ENCODE measurements around the gene WASHC1. TPM values are rescaled to one million over a fixed set of nuclear protein-coding genes. Genes with fewer than 3 reads are reported as not detected.
"Not testable (repeated sequence)": the region's sequence is repeated elsewhere in the genome, so short reads cannot be mapped to it uniquely, and the experiment has no call there.

The WASHC1 gene, protein sequence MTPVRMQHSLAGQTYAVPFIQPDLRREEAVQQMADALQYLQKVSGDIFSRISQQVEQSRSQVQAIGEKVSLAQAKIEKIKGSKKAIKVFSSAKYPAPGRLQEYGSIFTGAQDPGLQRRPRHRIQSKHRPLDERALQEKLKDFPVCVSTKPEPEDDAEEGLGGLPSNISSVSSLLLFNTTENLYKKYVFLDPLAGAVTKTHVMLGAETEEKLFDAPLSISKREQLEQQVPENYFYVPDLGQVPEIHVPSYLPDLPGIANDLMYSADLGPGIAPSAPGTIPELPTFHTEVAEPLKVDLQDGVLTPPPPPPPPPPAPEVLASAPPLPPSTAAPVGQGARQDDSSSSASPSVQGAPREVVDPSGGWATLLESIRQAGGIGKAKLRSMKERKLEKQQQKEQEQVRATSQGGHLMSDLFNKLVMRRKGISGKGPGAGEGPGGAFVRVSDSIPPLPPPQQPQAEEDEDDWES
- 25.6 TPM for total RNA-seq
- 1 to 10 TPM in 3 of 4 donors, under 1 TPM in 1; 0.89 to 1.4 (median 1.2) TPM for polyA plus RNA-seq

DNA sequence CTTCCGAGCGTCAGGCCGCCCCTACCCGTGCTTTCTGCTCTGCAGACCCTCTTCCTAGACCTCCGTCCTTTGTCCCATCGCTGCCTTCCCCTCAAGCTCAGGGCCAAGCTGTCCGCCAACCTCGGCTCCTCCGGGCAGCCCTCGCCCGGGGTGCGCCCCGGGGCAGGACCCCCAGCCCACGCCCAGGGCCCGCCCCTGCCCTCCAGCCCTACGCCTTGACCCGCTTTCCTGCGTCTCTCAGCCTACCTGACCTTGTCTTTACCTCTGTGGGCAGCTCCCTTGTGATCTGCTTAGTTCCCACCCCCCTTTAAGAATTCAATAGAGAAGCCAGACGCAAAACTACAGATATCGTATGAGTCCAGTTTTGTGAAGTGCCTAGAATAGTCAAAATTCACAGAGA lies at the start of gene WASHC1:
Gene WASHC1, minus strand, starts transcription at position 101 of the 400 bp plus-strand sequence. CDS start 4,457 bp downstream, outside the sequence.
- not testable (repeated sequence) for H3K4me1 ChIP-seq (ENCODE audit: control insufficient read depth, insufficient read depth, low read length, poor library complexity, severe bottlenecking); H3K4me3 Mint-ChIP-seq; H3K4me3 ChIP-seq (ENCODE audit: low read depth, low read length); H3K36me3 Mint-ChIP-seq; H3K27ac Mint-ChIP-seq; H3K4me1 Mint-ChIP-seq; H3K27me3 ChIP-seq (ENCODE audit: control insufficient read depth, insufficient read depth, low read length); H3K27ac ChIP-seq (ENCODE audit: insufficient read depth, low read length, poor library complexity, severe bottlenecking); H3K9me3 Mint-ChIP-seq; H3K27me3 Mint-ChIP-seq; ATAC-seq (ENCODE audit: low read depth in 2 of 2); H3K36me3 ChIP-seq (ENCODE audit: control insufficient read depth, insufficient read depth, low read length); H3K9me3 ChIP-seq (ENCODE audit: control insufficient read depth in 2 of 2, low read length in 2 of 2); DNase-seq

DNA sequence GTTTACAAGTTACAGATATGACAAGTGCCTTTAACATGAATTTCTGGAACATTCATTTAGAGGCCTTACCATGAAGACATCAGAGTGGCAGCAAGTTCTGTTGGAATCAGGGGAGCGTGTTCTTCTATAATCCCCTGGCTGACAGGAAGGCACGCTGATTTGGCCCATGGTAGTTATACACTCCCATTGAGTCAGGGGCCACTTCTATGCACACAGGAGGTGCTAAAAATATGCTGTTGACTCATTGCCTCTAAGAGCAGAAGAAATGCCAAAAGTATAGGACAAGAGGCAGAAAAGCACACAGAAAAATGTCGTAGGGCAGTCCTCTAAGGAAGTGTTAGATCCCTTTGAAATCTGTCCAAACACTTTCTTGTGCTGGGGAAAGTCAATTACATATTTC lies 49.1 kb upstream of the WASHC1 start:
- H3K4me1 ChIP-seq (ENCODE audit: control insufficient read depth, insufficient read depth, low read length, poor library complexity, severe bottlenecking), result not testable (repeated sequence)

DNA sequence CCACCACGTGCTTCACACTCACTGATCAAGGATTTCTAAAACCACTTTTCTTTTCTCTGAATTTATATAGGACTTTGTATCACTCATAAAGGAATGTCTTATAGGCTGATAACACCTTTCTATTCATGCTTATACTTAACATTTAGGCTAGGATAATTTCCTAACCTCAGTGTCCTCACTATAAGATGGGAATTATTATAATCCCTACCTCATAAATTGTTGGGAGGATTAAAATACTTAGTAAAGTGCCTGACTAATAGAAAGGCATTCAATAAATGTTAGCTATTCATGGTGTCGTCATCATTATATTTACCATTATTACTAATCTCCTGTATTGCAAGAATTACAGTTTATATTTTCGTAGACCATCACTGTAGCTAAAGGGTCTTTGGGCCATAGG lies 47.1 kb upstream of the WASHC1 start:
- H3K4me3 ChIP-seq (ENCODE audit: low read depth, low read length); H3K36me3 ChIP-seq (ENCODE audit: control insufficient read depth, insufficient read depth, low read length); H3K4me1 ChIP-seq (ENCODE audit: control insufficient read depth, insufficient read depth, low read length, poor library complexity, severe bottlenecking); H3K27ac ChIP-seq (ENCODE audit: insufficient read depth, low read length, poor library complexity, severe bottlenecking); H3K4me1 Mint-ChIP-seq; H3K27me3 ChIP-seq (ENCODE audit: control insufficient read depth, insufficient read depth, low read length); H3K9me3 ChIP-seq (ENCODE audit: control insufficient read depth in 2 of 2, low read length in 2 of 2); H3K36me3 Mint-ChIP-seq; ATAC-seq (ENCODE audit: low read depth in 2 of 2); DNase-seq; H3K27ac Mint-ChIP-seq; H3K9me3 Mint-ChIP-seq; H3K4me3 Mint-ChIP-seq: not testable (repeated sequence)
- peaks cover 11% of the 10 kb centered on the region for H3K27me3 Mint-ChIP-seq

More for the DNA sequence above, 49.1 kb upstream of the WASHC1 start:
- not testable (repeated sequence) for ATAC-seq (ENCODE audit: low read depth in 2 of 2); H3K9me3 ChIP-seq (ENCODE audit: control insufficient read depth in 2 of 2, low read length in 2 of 2); H3K4me3 ChIP-seq (ENCODE audit: low read depth, low read length); H3K36me3 Mint-ChIP-seq; H3K36me3 ChIP-seq (ENCODE audit: control insufficient read depth, insufficient read depth, low read length); DNase-seq; H3K9me3 Mint-ChIP-seq; H3K4me3 Mint-ChIP-seq; H3K4me1 Mint-ChIP-seq; H3K27ac ChIP-seq (ENCODE audit: insufficient read depth, low read length, poor library complexity, severe bottlenecking); H3K27ac Mint-ChIP-seq; H3K27me3 ChIP-seq (ENCODE audit: control insufficient read depth, insufficient read depth, low read length)
- peaks cover 11% of the 10 kb centered on the region for H3K27me3 Mint-ChIP-seq

DNA sequence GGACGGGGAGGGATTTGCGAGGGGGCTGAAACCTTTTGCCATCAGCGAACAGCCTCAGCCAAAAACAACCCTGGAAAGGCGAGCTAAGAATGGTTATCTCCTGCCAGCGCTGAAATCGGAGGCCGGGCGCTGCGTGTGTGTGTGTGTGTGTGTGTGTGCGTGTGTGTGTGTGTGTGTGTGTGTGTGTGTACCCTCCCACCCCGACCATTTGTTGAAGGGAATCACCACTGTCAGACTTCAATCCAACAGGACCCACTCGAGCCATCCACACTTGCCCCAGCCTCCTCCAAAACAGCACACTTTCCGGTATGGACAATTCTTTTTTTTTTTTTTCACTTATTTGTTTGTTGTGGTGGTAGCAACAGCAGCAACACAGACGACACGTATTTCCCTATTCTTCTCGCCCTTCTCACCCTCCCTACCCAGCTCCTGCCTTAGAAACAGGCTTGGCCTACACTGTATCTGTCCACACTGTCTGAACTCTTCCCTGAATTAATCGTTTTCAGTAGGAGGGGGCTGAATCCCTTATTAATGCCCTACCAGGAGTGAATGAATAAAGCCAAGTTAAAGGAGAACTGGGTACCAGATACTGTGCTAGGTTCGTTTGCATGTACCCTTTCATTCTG lies 44.8 kb upstream of the WASHC1 start:
- not testable (repeated sequence) for H3K27ac ChIP-seq (ENCODE audit: insufficient read depth, low read length, poor library complexity, severe bottlenecking); H3K9me3 Mint-ChIP-seq; H3K27ac Mint-ChIP-seq; H3K36me3 ChIP-seq (ENCODE audit: control insufficient read depth, insufficient read depth, low read length); H3K36me3 Mint-ChIP-seq; H3K4me3 ChIP-seq (ENCODE audit: low read depth, low read length); H3K4me1 ChIP-seq (ENCODE audit: control insufficient read depth, insufficient read depth, low read length, poor library complexity, severe bottlenecking); H3K27me3 Mint-ChIP-seq; H3K9me3 ChIP-seq (ENCODE audit: control insufficient read depth in 2 of 2, low read length in 2 of 2); DNase-seq; ATAC-seq (ENCODE audit: low read depth in 2 of 2); H3K27me3 ChIP-seq (ENCODE audit: control insufficient read depth, insufficient read depth, low read length); H3K4me1 Mint-ChIP-seq
- peak overlapping the region in 3 of 4 donors; percentile 52 to 72 (median 64) for H3K4me3 Mint-ChIP-seq

DNA sequence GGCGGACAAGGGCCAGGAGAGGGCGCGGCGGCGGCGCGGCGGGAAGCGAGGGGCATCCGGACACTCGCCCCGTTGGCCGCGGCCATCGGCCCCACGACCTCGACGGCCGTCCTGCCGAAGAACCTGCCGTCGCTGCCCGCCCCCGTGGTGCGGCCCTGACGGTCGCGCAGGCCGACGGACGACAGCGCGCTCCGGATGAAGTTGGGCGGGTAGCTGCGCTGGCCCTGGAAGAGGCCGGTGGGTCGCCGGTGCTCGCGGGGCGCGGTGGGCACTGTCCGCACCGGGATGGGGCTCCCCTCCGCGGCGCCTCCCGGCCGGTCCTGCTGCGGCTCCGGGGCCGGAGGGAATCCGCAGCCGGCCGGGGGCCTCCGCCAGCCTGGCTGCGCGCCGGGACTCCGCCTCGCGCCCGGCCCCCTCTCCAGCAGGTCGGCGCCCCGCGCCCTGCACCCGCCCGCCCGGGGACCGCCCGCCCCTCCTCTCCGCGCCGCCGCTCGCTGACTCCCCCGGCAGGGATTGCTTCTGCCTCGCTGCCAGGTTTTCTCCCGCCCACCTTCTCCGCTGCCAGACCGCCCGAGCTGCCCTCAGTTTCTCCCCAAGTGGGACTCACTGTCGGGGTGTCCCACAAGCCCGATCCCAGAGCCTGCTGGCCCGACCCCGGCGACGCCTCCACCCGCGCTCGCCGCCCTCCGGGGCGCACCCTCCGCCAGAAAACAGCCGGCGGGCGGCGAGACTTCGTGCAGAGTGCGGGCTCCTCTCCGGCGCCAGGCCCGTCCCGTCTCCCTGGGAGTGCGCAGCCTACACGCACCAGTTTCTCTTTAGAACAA lies 44.0 kb upstream of the WASHC1 start:
- not testable (repeated sequence) for H3K27ac Mint-ChIP-seq; H3K27ac ChIP-seq (ENCODE audit: insufficient read depth, low read length, poor library complexity, severe bottlenecking); ATAC-seq (ENCODE audit: low read depth in 2 of 2); H3K4me3 ChIP-seq (ENCODE audit: low read depth, low read length); H3K4me1 ChIP-seq (ENCODE audit: control insufficient read depth, insufficient read depth, low read length, poor library complexity, severe bottlenecking); H3K36me3 ChIP-seq (ENCODE audit: control insufficient read depth, insufficient read depth, low read length); H3K4me1 Mint-ChIP-seq; H3K36me3 Mint-ChIP-seq; H3K9me3 ChIP-seq (ENCODE audit: control insufficient read depth in 2 of 2, low read length in 2 of 2); H3K27me3 ChIP-seq (ENCODE audit: control insufficient read depth, insufficient read depth, low read length); H3K9me3 Mint-ChIP-seq; H3K27me3 Mint-ChIP-seq
- peak in 1 of 3 donors; percentile 1 for DNase-seq
- H3K4me3 Mint-ChIP-seq, result peak overlapping the region in 1 of 4 donors; percentile 52

DNA sequence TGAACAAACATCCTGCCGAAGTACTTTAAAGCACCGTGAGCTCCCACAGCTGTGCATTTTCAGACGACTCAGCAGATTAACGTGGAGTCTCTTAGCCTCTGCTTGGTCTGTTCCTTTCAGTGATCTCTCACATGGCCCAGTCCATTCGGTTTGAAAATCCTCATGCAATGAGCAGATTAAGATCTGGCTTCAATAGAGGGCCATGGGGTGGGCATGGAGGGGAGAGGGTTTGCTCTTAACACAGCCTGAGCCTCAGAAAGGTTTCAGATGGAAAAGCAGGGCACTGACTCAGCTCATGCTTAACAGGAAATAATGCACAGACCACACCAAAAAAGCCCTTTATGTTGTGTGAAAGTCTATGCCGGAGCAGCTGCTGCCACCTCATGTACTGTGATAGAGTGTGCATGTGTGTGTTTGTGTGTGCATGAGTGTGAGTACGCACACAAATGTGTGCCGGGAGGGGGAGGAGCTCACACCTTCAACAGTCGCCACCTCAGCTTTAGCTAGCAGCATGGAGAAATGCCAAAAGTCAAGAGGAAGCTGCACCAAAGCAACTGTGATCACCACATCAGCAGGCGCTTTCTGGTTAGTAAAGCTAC lies 33.9 kb upstream of the WASHC1 start:
- H3K27ac Mint-ChIP-seq, result peak overlapping the region in 1 of 3 donors; percentile 84
- not testable (repeated sequence) for H3K4me3 ChIP-seq (ENCODE audit: low read depth, low read length); H3K27me3 ChIP-seq (ENCODE audit: control insufficient read depth, insufficient read depth, low read length); H3K36me3 ChIP-seq (ENCODE audit: control insufficient read depth, insufficient read depth, low read length); H3K9me3 ChIP-seq (ENCODE audit: control insufficient read depth in 2 of 2, low read length in 2 of 2); H3K36me3 Mint-ChIP-seq; H3K4me1 Mint-ChIP-seq; H3K27ac ChIP-seq (ENCODE audit: insufficient read depth, low read length, poor library complexity, severe bottlenecking); H3K4me1 ChIP-seq (ENCODE audit: control insufficient read depth, insufficient read depth, low read length, poor library complexity, severe bottlenecking); H3K9me3 Mint-ChIP-seq; H3K27me3 Mint-ChIP-seq
- peak; percentile 90 to 93 for ATAC-seq (ENCODE audit: low read depth in 2 of 2)
- H3K4me3 Mint-ChIP-seq, result peak overlapping the region in 3 of 4 donors; percentile 40 to 71 (median 46)
- DNase-seq, result peak in 2 of 3 donors; percentile 48 to 59

DNA sequence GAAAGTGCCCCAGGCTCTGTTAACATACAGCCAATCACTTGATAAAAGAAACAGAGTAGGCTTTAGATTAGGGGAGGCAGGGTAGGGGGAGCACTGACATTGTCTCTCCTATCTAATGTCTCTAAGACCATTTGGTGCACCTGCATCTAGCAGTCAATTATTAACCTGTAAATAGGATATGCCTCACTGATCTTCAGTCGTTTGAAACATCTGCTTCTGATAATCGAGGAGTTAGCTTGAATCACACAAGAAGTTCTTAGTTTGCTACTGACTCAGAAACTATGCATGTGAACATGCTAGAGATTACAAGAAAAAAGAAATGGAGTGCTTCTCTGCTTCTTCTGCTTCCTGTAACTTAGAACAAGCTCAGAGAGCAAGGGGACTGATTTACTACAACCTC lies 23.4 kb upstream of the WASHC1 start:
- H3K4me1 Mint-ChIP-seq; H3K4me1 ChIP-seq (ENCODE audit: control insufficient read depth, insufficient read depth, low read length, poor library complexity, severe bottlenecking); ATAC-seq (ENCODE audit: low read depth in 2 of 2); DNase-seq; H3K36me3 Mint-ChIP-seq; H3K4me3 Mint-ChIP-seq; H3K27ac Mint-ChIP-seq; H3K9me3 ChIP-seq (ENCODE audit: control insufficient read depth in 2 of 2, low read length in 2 of 2); H3K27ac ChIP-seq (ENCODE audit: insufficient read depth, low read length, poor library complexity, severe bottlenecking); H3K36me3 ChIP-seq (ENCODE audit: control insufficient read depth, insufficient read depth, low read length); H3K4me3 ChIP-seq (ENCODE audit: low read depth, low read length); H3K9me3 Mint-ChIP-seq; H3K27me3 ChIP-seq (ENCODE audit: control insufficient read depth, insufficient read depth, low read length); H3K27me3 Mint-ChIP-seq: not testable (repeated sequence)

All from CD4-positive, CD25-positive, alpha-beta regulatory T cell (primary cell).